ENCODE measurements around the gene TSC22D4. TPM values are rescaled to one million over a fixed set of nuclear protein-coding genes. Genes with fewer than 3 reads are reported as not detected.

Gene TSC22D4
- total and polyA plus RNA-seq, 9 of the 15 experiments (the other 6 are each of a cell fraction or from before 2014, with no cell fraction given), result 0.37 to 107 (median 28.7) TPM

GRCh38 chr7:100444311-100445278, 34.4 kb downstream of the TSC22D4 start:
- WGBS (ENCODE audit: insufficient coverage, low coverage, missing lambda C conversion rate), result 8% methylated on average over 14 of the region's 14 CpGs
- BruUV-seq (replicated peaks), result TSS peak; percentile 76
- Histone ChIP-seq H2AFZ (ENCODE audit: low read depth, low read length) (peak overlapping the region; percentile 96), H3K4me2 (ENCODE audit: insufficient read depth, low read length) (peak overlapping the region; percentile 69), H3K4me1 (replicated peaks in 1 of 2; ENCODE audit: control insufficient read depth in 2 of 2, insufficient read depth in 2 of 2, low read length in 2 of 2) (peaks cover 29 to 49% of the 10 kb centered on the region in 2 experiments), H3K9ac (ENCODE audit: insufficient read depth in 1 of 2, low read depth in 2 of 2, low read length in 2 of 2) (peak overlapping the region; percentile 75 to 88), H4K20me1 (replicated peaks; ENCODE audit: control insufficient read depth, insufficient read depth, low read length) (no peaks in the 10 kb centered on the region), H3K9me3 (replicated peaks; ENCODE audit: control insufficient read depth, insufficient read depth, low read depth, low read length) (no peaks in the 10 kb centered on the region), H3K4me3 (no peak overlapping the region), H3K9me1 (ENCODE audit: control insufficient read depth, insufficient read depth, low read length) (no peaks in the 10 kb centered on the region), H3K27ac (ENCODE audit: extremely low read depth, low read depth, low read length) (peak overlapping the region; percentile 91), H3K36me3 (ENCODE audit: control insufficient read depth, insufficient read depth, low read length) (no peaks in the 10 kb centered on the region), H3K27me3 (ENCODE audit: control insufficient read depth in 2 of 2, insufficient read depth in 2 of 2, low read length in 2 of 2) (no peaks in the 10 kb centered on the region), H3K79me2 (ENCODE audit: control insufficient read depth, insufficient read depth, low read length) (no peaks in the 10 kb centered on the region; the same call in 2 of the 3 replicates)
- CTCF ChIA-PET (ENCODE audit: low intra/inter-chr PET ratio), result no interaction called here
- FAIRE-seq (peak; percentile 91), ATAC-seq (peak; percentile 84), DNase-seq (ENCODE audit: extremely low read depth in 1 of 4, low spot score in 3 of 4) (peak; percentile 81 to 90 (median 84))
- intact Hi-C loops (cut with micrococcal nuclease) (loop anchor here (2.0 kb wide), 1 partner anchor 16 kb away; the partner anchor contains the start of genes MEPCE and ZCWPW1), in situ Hi-C loops (cut with MboI) (no loop called here)
- POLR2A ChIA-PET, result interaction anchor here (0.5 to 6.1 kb wide), 10 partner anchors 8 to 729 kb away, joined by 3 to 58 read pairs (median 4); partner anchors contain the start of genes FBXO24, MEPCE and ZCWPW1
- TF ChIP-seq BRF2 (IDR thresholded peaks at IDR 0.05; ENCODE audit: borderline replicate concordance, insufficient read depth, insufficient read length) (no peak), REST (IDR thresholded peaks at IDR 0.05; ENCODE audit: borderline replicate concordance) (peak; percentile 42), REST (CRISPR knock-in tag; IDR thresholded peaks at IDR 0.05; ENCODE audit: low read depth) (no peak), TRIM28 (IDR thresholded peaks at IDR 0.05) (peak; percentile 71; the same call in 1 of the 2 replicates), TEAD2 (tag; IDR thresholded peaks at IDR 0.05) (no peak), FUS (optimal IDR thresholded peaks at IDR 0.05; ENCODE audit: low read depth, low read length) (no peak), SIRT6 (IDR thresholded peaks at IDR 0.05; ENCODE audit: low read depth, low read length) (no peak), GTF2F1 (IDR thresholded peaks at IDR 0.05; ENCODE audit: low read depth, low read length) (no peak), HLTF (IDR thresholded peaks at IDR 0.05) (peak; percentile 12; the same call in 1 of the 2 replicates), MAX (CRISPR knock-in tag; IDR thresholded peaks at IDR 0.05) (peak; percentile 97), ZNF511 (CRISPR knock-in tag; IDR thresholded peaks at IDR 0.05) (0 out of 2 replicates have a peak, but pooled peaks have one; percentile 22)

Measured in K562 (cell line).